ENCODE data around the gene CTDNEP1. TPM values are rescaled to one million over a fixed set of nuclear protein-coding genes. Genes with fewer than 3 reads are reported as not detected.

CTDNEP1 gene
- total and polyA plus RNA-seq, 11 donors = 54.0 to 126 (median 107) TPM

DNA sequence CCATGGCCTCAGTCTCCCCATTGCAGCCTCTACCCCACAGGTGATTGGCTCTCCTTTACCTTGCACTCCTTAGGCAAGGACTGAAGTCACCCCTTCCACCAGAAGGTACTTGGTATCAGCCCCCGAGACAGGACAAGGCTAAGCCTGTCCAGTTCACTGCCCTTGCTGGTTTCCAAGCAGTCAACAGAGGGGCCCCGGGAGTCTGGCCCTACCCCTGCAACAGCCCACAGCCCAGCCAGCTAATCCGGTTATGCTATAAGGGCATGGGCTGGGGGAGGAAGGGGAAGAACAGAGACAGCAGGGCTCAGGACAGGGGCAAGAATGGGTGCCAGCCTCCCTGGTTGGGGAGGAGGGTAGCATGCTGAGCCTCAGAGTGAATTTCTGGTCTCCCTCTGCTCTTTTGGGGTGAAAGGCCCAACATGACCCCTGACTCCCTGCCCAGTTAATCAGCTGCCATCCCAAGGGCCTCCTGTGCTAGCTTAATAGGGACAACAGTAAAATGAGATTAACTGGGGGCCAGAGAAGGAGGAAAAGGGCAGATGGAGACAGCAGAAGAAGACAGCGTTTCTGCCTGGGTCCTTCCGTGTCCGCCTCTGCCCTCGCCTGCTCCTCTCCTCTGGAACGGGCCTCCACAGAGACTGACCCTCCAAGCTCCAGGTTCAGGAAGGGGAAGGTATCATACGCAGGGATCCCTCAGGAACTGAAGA is 42.6 kb downstream of the CTDNEP1 start:
- DNase-seq = no peak
- TF ChIP-seq POLR2A (IDR thresholded peaks at IDR 0.05) = no peak
- TF ChIP-seq, protein P1, sequence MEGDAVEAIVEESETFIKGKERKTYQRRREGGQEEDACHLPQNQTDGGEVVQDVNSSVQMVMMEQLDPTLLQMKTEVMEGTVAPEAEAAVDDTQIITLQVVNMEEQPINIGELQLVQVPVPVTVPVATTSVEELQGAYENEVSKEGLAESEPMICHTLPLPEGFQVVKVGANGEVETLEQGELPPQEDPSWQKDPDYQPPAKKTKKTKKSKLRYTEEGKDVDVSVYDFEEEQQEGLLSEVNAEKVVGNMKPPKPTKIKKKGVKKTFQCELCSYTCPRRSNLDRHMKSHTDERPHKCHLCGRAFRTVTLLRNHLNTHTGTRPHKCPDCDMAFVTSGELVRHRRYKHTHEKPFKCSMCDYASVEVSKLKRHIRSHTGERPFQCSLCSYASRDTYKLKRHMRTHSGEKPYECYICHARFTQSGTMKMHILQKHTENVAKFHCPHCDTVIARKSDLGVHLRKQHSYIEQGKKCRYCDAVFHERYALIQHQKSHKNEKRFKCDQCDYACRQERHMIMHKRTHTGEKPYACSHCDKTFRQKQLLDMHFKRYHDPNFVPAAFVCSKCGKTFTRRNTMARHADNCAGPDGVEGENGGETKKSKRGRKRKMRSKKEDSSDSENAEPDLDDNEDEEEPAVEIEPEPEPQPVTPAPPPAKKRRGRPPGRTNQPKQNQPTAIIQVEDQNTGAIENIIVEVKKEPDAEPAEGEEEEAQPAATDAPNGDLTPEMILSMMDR (IDR thresholded peaks at IDR 0.05) = no peak
- no peaks in the 10 kb centered on the region for H3K27me3 ChIP-seq
- peaks cover 0 to 31% (median 10%) of the 10 kb centered on the region in 12 donors for H3K4me1 ChIP-seq
- H3K27ac ChIP-seq = no peak overlapping the region
- intact Hi-C loops (cut with DNase I) = no loop called here
- 89 to 93% (median 90%) methylated on average over 8 to 9 of the region's 9 CpGs for WGBS, 4 donors
- peaks cover 0 to 2% (median 0%) of the 10 kb centered on the region in 9 donors for H3K36me3 ChIP-seq
- ATAC-seq = no peak
- H3K4me3 ChIP-seq = no peak overlapping the region
- H3K9me3 ChIP-seq = no peaks in the 10 kb centered on the region

DNA sequence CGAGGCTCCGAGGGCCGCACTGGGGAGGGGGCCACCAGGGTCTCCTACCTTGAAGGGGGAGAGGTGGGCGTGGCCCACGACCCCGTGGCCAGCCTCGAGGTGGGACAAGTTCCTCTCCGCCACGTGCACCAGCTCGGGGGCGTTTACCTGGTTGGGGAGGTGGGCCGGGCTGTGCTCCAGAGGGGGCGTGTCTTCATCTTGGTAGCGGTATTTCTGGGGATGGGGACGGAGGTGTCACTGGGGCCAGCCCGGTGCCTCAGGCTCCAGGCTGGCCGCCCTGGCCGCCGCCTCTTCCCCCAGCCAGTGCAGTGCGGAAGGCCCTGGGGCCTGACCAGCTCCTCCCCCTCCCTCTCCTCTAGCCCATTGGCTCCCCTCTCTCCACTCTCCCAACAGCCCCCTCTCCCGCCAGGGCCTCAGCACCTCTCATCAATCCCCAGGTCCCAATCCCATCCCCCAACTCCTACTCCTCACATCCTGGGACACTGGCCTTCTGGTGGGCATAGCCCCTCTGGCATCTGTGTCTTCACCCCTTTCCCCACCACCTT is 43.4 kb downstream of the CTDNEP1 start:
- H3K4me3 ChIP-seq = peak overlapping the region in 1 of 12 donors; percentile 2
- no peak for ATAC-seq
- H3K27me3 ChIP-seq = no peaks in the 10 kb centered on the region
- H3K9me3 ChIP-seq = no peaks in the 10 kb centered on the region
- H3K27ac ChIP-seq = peak overlapping the region in 1 of 12 donors; percentile 50
- no peak for TF ChIP-seq POLR2A (IDR thresholded peaks at IDR 0.05)
- TF ChIP-seq, protein P1 (IDR thresholded peaks at IDR 0.05) = no peak
- 61 to 70% (median 65%) methylated on average over 19 to 21 of the region's 21 CpGs for WGBS, 4 donors
- intact Hi-C loops (cut with DNase I) = no loop called here
- peaks cover 0 to 26% (median 5%) of the 10 kb centered on the region in 12 donors for H3K4me1 ChIP-seq
- peaks cover 0 to 10% (median 4%) of the 10 kb centered on the region in 9 donors for H3K36me3 ChIP-seq
- no peak for DNase-seq

DNA sequence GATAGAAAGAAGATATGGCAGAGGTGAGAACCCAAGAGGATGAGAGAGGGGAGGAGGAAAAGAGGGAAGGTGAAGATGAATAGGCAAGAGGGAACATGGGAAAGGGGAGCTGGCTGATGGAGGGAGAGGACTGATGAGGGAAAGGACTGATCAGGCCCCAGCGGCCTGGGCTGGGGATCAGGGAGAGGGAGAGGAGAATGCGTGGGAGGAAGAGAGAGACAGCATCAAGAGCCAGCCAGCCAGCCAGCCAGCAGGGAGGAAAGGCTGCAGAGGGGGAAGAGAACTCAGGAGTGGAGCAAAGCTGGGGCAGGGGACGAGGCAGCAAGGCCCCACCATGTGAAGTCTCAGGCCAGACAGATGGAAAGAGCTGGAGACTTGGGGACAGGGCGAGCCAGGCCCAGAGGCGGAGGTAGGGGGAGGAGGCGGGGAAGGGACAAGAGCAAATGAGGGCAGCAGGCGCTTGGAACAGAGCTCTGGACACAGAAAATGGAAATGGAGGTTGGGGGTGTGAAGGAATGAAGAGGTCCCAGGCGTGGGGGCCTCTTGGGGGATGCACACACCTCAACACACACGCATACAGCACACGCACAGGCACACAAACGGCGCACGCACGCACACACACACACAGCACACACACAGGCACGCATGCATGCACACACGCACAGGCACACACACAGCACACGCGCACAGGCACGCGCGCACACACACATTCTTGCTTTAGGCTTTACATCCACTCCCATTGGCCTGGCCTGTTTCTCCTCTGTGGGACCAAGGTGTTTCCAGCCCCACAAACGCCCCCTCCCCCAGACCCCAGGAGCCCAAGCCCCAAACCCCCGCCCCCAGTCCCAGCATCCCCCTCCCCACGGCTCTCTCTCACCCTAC is 44.2 kb downstream of the CTDNEP1 start:
- intact Hi-C loops (cut with DNase I) = no loop called here
- Histone ChIP-seq H3K36me3 (peaks cover 0 to 17% (median 11%) of the 10 kb centered on the region in 9 donors), H3K9me3 (no peaks in the 10 kb centered on the region), H3K4me1 (peaks cover 0 to 26% (median 5%) of the 10 kb centered on the region in 12 donors), H3K27me3 (no peaks in the 10 kb centered on the region), H3K4me3 (no peak overlapping the region), H3K27ac (peak overlapping the region in 5 of 12 donors; percentile 15 to 65 (median 50))
- ATAC-seq (no peak), DNase-seq (peak in 1 of 5 donors; percentile 53)
- TF ChIP-seq, protein P1 (IDR thresholded peaks at IDR 0.05) = no peak
- no peak for TF ChIP-seq POLR2A (IDR thresholded peaks at IDR 0.05)
- WGBS, 4 donors = 76 to 84% (median 83%) methylated on average over 19 to 24 of the region's 24 CpGs

DNA sequence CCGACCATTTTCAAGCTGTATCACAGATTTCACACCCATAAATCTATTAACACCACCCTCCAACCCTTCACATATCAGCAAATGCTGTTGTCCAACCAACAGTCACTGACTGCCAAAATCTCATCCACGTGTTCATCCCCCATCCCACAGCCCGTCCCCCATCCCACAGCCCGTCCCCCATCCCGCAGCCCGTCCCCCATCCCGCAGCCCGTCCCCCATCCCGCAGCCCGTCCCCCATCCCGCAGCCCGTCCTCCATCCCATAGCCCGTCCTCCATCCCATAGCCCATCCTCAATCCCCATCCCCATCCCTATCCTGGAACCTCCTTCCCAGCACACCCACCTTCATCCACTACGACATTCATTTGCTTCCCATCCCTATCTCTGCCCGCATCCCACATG is 46.0 kb downstream of the CTDNEP1 start:
- peak overlapping the region; percentile 19 to 79 (median 54) for H3K4me3 ChIP-seq
- H3K36me3 ChIP-seq = peaks cover 0 to 32% (median 22%) of the 10 kb centered on the region in 9 donors
- ATAC-seq (no peak), DNase-seq (no peak)
- no peaks in the 10 kb centered on the region for H3K27me3 ChIP-seq
- intact Hi-C loops (cut with DNase I) = no loop called here
- 44 to 53% (median 51%) methylated on average over 15 of the region's 15 CpGs for WGBS, 4 donors
- H3K9me3 ChIP-seq = no peaks in the 10 kb centered on the region
- H3K27ac ChIP-seq = peak overlapping the region in 11 of 12 donors; percentile 45 to 81 (median 62)
- H3K4me1 ChIP-seq = peaks cover 0 to 21% (median 5%) of the 10 kb centered on the region in 12 donors
- TF ChIP-seq, protein P1 (IDR thresholded peaks at IDR 0.05) = no peak
- no peak for TF ChIP-seq POLR2A (IDR thresholded peaks at IDR 0.05)
